C4-2B (cell line): ENCODE results near the gene HIVEP3.

ENCODE experiments used
- ZFX ChIP-seq: fragments of 450-650 bp; IDR thresholded peaks from 2 replicates; pipeline ENCODE4 v1.6.1; 2017
- TF ChIP-seq, protein P1 (sequence below): fragments of 450-650 bp; conservative IDR thresholded peaks from 2 replicates; pipeline ENCODE4 v1.5.1; 2017; ENCODE audit warnings: mild to moderate bottlenecking

DNA sequence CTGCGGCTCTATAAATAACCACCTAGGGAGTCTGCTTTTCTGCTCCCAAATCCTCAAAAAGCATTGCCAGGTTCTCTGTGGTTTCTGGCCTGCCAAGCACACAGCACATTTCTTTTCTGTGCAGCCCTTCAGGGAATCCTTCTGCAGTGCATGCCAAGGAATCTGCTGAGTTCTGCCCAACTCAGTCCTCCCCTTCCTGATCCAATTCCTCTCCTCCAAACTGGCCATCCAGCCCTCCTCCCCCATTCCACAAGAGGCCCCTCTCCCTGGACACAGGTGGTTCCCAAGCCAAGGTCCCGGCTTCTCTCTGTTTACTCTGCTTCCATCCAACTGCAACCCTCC is 61.8 kb downstream of the HIVEP3 start:
- TF ChIP-seq, protein P1, sequence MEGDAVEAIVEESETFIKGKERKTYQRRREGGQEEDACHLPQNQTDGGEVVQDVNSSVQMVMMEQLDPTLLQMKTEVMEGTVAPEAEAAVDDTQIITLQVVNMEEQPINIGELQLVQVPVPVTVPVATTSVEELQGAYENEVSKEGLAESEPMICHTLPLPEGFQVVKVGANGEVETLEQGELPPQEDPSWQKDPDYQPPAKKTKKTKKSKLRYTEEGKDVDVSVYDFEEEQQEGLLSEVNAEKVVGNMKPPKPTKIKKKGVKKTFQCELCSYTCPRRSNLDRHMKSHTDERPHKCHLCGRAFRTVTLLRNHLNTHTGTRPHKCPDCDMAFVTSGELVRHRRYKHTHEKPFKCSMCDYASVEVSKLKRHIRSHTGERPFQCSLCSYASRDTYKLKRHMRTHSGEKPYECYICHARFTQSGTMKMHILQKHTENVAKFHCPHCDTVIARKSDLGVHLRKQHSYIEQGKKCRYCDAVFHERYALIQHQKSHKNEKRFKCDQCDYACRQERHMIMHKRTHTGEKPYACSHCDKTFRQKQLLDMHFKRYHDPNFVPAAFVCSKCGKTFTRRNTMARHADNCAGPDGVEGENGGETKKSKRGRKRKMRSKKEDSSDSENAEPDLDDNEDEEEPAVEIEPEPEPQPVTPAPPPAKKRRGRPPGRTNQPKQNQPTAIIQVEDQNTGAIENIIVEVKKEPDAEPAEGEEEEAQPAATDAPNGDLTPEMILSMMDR, result no peak
- TF ChIP-seq ZFX, result no peak
